CD4-positive, alpha-beta T cell (primary cell): Measurements from ENCODE around the gene C10orf120. TPM values are rescaled to one million over a fixed set of nuclear protein-coding genes. Genes with fewer than 3 reads are reported as not detected.

Experiments
- ATAC-seq: fragments of 200-7000 bp; cut with Tn5 transposase; one replicate; pipeline ENCODE4 v1.10.0; 2022; ENCODE audit warnings: mild to moderate bottlenecking; ENCODE audit not compliant: poor library complexity
- CTCF ChIA-PET: fragments of 350-600 bp; sonication (Branson Sonifier 250); formaldehyde crosslinking; loops from one replicate; lab custom pipeline; 2021; ENCODE audit warnings: antibody characterized with exemption, inconsistent platforms; lab: Charles Lee
- POLR2A ChIA-PET: fragments of 350-600 bp; sonication (Branson Sonifier 250); formaldehyde crosslinking; loops from one replicate; lab custom pipeline; 2021; ENCODE audit warnings: antibody characterized with exemption, inconsistent platforms; lab: Charles Lee
- DNase-seq, 14 experiments: peaks; one replicate each; pipeline ENCODE4 v3.0.0-alpha.2; 2013 to 2020; ENCODE audit warnings: mixed read lengths in 2 of 14
- H3K27ac ChIP-seq, 2 donors: one replicate each; pipeline versions ENCODE4 v1.5.1 to v1.7.0; 2013; ENCODE audit warnings: low read length in 2 of 2, low read depth in 1 of 2, mild to moderate bottlenecking in 1 of 2
- H3K27me3 ChIP-seq, 2 experiments: 1 replicate in 1 of 2; 2 replicates in 1 of 2; pipeline versions ENCODE4 v1.6.1 to v1.7.0; 2013; ENCODE audit warnings: low read length in 2 of 2, control low read depth in 1 of 2, mild to moderate bottlenecking in 1 of 2, moderate library complexity in 1 of 2; ENCODE audit not compliant: insufficient read depth in 2 of 2, control insufficient read depth in 1 of 2
- H3K36me3 ChIP-seq: one replicate; pipeline ENCODE4 v1.6.1; 2013; ENCODE audit warnings: low read length, control low read depth; ENCODE audit not compliant: insufficient read depth
- H3K4me1 ChIP-seq: one replicate; pipeline ENCODE4 v1.6.1; 2013; ENCODE audit warnings: low read length, control low read depth; ENCODE audit not compliant: insufficient read depth
- H3K4me3 ChIP-seq: one replicate; pipeline ENCODE4 v1.5.1; 2013; ENCODE audit warnings: mild to moderate bottlenecking, low read length, moderate library complexity
- H3K9me3 ChIP-seq, 2 experiments: 1 replicate in 1 of 2; 2 replicates in 1 of 2; pipeline versions ENCODE4 v1.6.1 to v1.7.0; 2013; ENCODE audit warnings: low read length in 2 of 2, mild to moderate bottlenecking in 2 of 2, control low read depth in 1 of 2, moderate library complexity in 1 of 2; ENCODE audit not compliant: control insufficient read depth in 1 of 2, insufficient read depth in 1 of 2
- H3K27ac Mint-ChIP-seq: one replicate; pipeline ENCODE4 v1.8.0; 2020; ENCODE audit warnings: mixed read lengths
- H3K27me3 Mint-ChIP-seq: one replicate; pipeline ENCODE4 v1.8.0; 2021; ENCODE audit warnings: mixed read lengths
- H3K36me3 Mint-ChIP-seq: one replicate; pipeline ENCODE4 v1.8.0; 2021; ENCODE audit warnings: low read depth, mixed read lengths
- H3K4me1 Mint-ChIP-seq: one replicate; pipeline ENCODE4 v1.8.0; 2021; ENCODE audit warnings: low read depth, mixed read lengths
- H3K4me3 Mint-ChIP-seq: one replicate; pipeline ENCODE4 v1.8.0; 2020; ENCODE audit warnings: mild to moderate bottlenecking, mixed read lengths
- H3K9me3 Mint-ChIP-seq: one replicate; pipeline ENCODE4 v1.8.0; 2020; ENCODE audit warnings: mixed read lengths
- CTCF ChIP-seq: fragments of 200-600 bp; IDR thresholded peaks from one replicate; pipeline ENCODE4 v1.8.0; 2022; ENCODE audit warnings: antibody characterized with exemption, mild to moderate bottlenecking
- intact Hi-C, 2 experiments: fragments of 100-400 bp; cut with DNase I in 1 of 2; cut with micrococcal nuclease in 1 of 2; formaldehyde crosslinking; loops; one replicate each; pipeline versions ENCODE4 v1.15.1 to v1.9.0; 2023 to 2025; cut with DNase I, micrococcal nuclease
- total RNA-seq, 174 experiments: library from RNA in 2 of 174; stranded (reverse) in 2 of 174; gene quantifications; one replicate each; pipeline ENCODE4 v1.2.3 and lab custom pipeline; 2021 to 2026

The C10orf120 gene
- total RNA-seq, 2 experiments from 2014 or later: not detected

DNA sequence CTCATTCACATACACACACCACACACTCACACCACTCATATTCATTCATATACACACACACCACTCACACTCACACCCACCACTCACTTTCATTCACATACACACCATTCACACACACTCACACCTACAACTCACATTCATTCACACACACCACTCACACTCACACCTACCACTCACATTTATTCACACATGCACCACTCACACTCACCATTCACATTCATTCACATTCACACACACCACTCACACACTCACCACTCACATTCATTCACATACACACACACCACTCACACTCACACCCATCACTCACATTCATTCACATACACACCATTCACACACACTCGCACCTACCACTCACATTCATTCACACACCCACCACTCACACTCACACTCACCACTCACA is 25.4 kb upstream of the C10orf120 start:
- Histone ChIP-seq H3K36me3 (no peaks in the 10 kb centered on the region), H3K4me3 (no peak overlapping the region), H3K27ac (no peak overlapping the region), H3K27me3 (peaks cover 4 to 7% of the 10 kb centered on the region in 2 experiments), H3K4me1 (no peaks in the 10 kb centered on the region), H3K9me3 (peaks cover 0 to 4% of the 10 kb centered on the region in 2 experiments)
- no peak for TF ChIP-seq CTCF
- Mint-ChIP-seq H3K27me3 (peaks cover 28% of the 10 kb centered on the region), H3K9me3 (no peaks in the 10 kb centered on the region), H3K4me3 (no peak overlapping the region), H3K4me1 (no peaks in the 10 kb centered on the region), H3K36me3 (no peaks in the 10 kb centered on the region), H3K27ac (no peak overlapping the region)
- CTCF ChIA-PET: no interaction called here
- intact Hi-C loops: no loop called here
- ATAC-seq (no peak), DNase-seq (no peak)
- POLR2A ChIA-PET: no interaction called here

GRCh38 chr10:122721111-122721510 is 21.5 kb upstream of the C10orf120 start:
- Histone ChIP-seq H3K36me3 (no peaks in the 10 kb centered on the region), H3K4me1 (no peaks in the 10 kb centered on the region), H3K27ac (no peak overlapping the region), H3K9me3 (no peaks in the 10 kb centered on the region), H3K4me3 (no peak overlapping the region), H3K27me3 (peaks cover 5 to 7% of the 10 kb centered on the region in 2 experiments)
- ChIA-PET CTCF (no interaction called here), POLR2A (no interaction called here)
- H3K4me3 Mint-ChIP-seq: no peak overlapping the region
- no peaks in the 10 kb centered on the region for H3K36me3 Mint-ChIP-seq
- no peak for TF ChIP-seq CTCF
- H3K27me3 Mint-ChIP-seq: peaks cover 28% of the 10 kb centered on the region
- no peak for DNase-seq
- intact Hi-C loops: no loop called here
- ATAC-seq: no peak
- no peaks in the 10 kb centered on the region for H3K4me1 Mint-ChIP-seq
- no peaks in the 10 kb centered on the region for H3K9me3 Mint-ChIP-seq
- H3K27ac Mint-ChIP-seq: no peak overlapping the region

DNA sequence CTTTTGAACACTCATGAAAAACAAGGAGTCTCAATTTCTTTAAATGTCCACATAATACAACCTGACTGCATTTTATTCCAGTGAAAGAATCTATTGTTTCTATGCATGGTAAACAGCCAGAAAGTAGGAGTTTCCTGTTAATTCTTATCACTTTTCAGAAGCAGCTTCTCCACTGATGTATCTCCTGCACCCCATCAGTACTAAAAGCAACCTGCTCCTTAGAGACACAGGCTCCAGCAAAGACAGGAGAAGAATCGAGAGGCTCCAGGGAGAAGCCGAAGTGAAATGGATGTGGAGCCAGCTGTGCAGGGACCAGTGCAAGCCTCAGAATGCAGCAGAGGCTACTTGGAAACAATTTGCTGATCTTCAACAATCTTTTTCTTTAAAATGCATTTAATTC is 16.4 kb upstream of the C10orf120 start:
- CTCF ChIA-PET: no interaction called here
- Histone ChIP-seq H3K27ac (no peak overlapping the region), H3K4me3 (no peak overlapping the region), H3K9me3 (no peaks in the 10 kb centered on the region), H3K36me3 (no peaks in the 10 kb centered on the region), H3K27me3 (peaks cover 5 to 14% of the 10 kb centered on the region in 2 experiments), H3K4me1 (no peaks in the 10 kb centered on the region)
- Mint-ChIP-seq H3K36me3 (no peaks in the 10 kb centered on the region), H3K27me3 (peaks cover 47% of the 10 kb centered on the region), H3K4me1 (no peaks in the 10 kb centered on the region), H3K4me3 (no peak overlapping the region), H3K27ac (no peak overlapping the region), H3K9me3 (no peaks in the 10 kb centered on the region)
- no peak for ATAC-seq
- DNase-seq: no peak
- intact Hi-C loops: no loop called here
- no peak for TF ChIP-seq CTCF
- POLR2A ChIA-PET: no interaction called here
